Muscle of back (tissue), 11 donors: ENCODE measurements around the gene CASP7. TPM values are rescaled to one million over a fixed set of nuclear protein-coding genes. Genes with fewer than 3 reads are reported as not detected.

Experiments used
- DNase-seq, 3 donors: peaks; one replicate each; pipeline versions ENCODE4 v3.0.0 to v3.0.0-alpha.2; 2013
- polyA plus RNA-seq, 10 donors: library from polyadenylated mRNA; unstranded; fragments of 120-200 nt; gene quantifications; one replicate each; pipeline ENCODE4 v1.2.1, GENCODE V29; 2013; ENCODE audit not compliant: insufficient read length in 10 of 10

CASP7 gene
- polyA plus RNA-seq, 10 donors, result 12.5 to 23.2 (median 15.9) TPM

DNA sequence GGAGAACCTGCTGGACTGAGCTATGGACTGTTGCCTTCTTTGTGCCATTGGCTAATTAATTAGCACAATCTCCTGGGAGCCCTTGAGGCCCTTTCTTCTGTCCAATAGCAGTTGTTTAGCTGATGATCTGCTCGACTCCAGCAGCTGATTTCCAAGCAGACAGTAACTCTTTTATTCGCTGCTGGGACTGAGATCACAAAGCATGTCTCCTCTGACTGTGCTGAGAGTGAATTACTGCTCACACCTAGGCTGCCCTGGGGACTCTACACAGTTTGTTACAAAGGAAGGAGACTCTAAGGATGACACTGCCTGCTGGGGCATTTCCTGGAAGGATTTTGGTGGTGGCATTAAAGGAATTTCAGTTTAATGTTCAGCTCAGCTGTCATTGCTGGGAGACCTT is 31.4 kb downstream of the CASP7 start:
- DNase-seq, result no peak

DNA sequence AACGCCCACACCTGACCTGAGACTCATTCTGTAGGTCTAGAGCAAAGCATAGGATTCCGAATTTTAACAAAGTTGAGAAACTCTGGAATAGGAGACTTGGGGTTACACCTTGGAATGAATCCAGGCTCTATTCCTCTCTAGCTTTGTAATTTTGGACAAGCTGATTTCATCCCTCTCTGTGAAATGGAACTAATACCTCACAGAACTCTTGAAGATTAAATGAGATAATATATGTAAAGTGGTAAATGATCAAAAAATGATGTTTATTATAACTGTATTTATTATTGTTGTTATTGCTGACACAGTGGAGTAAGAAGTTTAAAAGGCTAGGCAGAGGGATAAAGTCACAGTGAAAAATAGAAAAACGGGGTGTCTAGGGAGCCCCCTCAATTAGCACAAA is 32.3 kb downstream of the CASP7 start:
- no peak for DNase-seq

DNA sequence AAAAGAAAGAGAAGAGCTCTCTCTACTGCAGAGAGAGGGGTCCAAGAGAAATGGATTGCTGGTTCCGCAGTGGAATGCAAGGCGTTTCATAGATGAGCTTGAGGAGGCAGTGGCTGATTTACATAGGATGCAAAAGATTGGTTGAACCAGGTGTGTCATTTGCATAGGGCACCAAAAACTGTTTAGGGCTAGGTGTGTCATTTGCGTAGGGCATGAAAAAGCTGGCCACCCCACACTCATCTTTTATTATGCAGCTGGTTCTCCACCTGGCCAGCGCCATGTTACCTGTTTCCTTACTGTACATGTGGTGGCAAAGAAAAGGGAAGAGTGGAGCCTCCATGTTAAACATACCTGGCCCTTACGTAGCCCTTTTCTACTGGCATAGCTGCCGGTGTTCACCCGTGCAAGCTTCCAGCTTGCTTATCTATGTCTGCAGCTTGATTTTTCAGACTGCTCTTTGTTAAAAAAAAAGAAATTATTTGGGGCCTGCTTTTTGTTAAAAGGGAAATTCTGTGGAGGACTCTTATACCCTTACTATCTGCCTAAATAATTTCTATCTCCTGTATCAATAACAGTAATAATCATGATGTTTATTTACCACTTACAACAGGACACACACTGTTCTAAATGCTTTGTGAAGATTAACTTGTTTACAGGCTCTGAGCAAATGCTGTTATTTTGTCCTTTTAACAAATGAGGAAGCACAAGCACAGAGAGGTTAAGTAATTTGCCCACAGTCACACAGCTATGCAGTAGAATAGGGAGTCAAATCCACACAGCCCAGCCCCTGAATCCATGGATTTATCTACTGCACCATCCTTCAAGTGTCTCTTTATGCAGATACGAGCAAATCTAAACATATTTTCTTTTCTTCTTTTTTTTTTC is 33.3 kb downstream of the CASP7 start:
- no peak for DNase-seq

DNA sequence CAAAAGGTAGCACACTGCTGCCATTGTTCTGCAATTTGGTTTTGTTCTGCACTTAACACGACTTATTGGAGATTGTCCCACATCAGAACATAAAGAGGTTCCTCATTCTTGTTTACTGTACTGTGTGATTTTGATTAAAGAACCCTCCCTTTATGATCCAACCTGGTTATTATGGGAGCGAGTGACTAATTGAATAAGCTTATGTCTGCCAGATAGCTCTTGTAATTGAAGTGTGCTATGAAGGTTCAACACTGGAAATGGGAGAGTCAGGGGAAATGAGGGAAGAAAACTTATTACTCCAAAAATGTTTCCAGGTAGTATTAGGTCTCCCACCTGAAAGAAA is 33.9 kb downstream of the CASP7 start:
- no peak for DNase-seq

DNA sequence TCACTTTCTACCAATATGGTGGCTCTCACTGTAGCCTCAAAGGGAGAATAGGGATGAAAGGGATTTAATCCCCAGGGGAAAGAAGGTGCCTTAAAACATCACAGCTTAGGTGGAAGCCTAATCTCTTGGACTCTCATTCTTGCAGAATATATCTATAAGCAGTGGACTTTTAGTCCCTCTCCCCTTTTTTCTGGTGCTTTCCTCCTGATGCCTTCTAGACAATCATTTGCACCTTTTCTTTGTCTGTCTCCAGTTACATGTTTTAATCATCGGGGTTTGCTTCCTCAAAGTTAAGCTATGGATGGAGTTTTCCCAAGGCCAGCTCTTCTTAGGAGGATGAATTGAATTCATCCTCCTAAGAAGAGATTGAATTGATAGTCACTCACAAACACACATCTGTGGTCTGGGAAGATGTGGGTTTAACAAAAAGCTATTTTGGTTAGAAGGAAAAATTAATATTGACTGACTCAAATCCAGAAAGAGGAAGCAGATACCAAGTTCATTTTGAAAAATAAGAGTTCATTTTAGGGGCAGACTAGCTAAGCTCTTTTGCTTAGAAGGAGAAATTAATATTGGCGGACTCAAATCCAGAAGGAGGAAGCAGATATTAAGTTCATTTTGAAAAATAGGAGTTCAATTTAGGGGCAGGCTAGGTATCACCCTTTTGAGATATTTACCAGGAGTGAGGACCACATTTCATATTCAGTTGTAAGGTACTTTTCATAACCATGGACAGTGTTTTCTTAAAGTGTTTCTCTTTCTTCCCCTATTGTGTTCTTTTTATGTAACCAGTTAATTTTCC is 36.6 kb downstream of the CASP7 start:
- DNase-seq, result no peak

DNA sequence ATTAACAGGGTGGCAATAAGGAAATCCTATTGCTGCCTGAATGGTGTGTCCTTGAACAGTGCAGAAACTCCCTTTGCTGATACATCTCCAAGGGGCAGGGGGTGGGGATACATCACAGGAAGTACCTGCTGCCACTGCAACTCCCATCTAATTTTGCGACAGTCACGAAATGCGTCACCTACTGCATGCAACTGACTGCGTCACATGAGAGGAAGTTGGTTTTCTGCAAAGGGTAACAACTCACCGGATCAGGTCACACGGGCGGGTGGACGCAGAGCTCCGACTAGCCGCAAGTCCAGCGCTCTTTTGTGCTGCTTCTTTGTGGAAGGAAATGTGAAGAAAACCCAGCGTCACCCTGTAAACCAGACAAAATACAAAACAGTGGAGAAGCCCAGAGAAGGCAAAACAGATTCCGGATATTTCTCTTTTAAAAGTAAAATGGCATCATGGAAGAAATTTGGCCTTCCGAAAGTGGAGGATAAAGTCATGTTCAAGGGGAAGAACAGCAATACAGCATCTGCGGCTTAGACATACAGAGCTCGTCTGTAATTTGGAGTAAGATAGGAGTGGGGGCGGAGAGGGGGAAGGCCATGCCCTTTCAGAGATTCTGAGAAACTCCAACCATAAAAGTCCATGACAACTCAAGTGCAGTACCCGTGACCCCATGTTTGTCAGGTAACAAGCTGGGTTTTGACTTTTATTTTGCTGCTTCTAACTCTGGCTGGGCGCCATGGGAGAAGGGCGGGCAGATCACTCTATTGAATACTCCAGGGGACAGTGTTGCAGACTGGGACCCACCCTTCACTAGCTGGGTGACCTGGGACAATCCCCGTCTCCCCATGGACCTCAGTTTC is 39.5 kb downstream of the CASP7 start:
- no peak for DNase-seq

DNA sequence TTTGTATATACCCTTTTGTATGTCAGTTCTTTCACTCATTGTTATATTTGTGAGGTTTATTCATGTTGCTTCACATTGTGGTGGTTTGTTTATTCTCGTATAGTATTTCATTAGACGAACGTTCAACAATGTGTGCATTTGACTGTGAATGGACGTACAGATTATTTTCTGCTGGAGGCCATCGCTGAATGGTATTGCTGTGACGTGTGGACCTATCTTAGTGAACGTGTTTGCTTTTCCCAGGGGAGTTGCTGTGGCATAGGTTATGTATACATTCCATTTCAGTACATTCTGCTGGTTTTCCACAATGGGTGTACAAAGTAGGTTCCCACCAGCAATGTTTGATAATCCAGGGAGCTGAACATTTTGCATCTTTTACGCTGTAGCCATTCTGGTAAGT is 40.7 kb downstream of the CASP7 start:
- no peak for DNase-seq

DNA sequence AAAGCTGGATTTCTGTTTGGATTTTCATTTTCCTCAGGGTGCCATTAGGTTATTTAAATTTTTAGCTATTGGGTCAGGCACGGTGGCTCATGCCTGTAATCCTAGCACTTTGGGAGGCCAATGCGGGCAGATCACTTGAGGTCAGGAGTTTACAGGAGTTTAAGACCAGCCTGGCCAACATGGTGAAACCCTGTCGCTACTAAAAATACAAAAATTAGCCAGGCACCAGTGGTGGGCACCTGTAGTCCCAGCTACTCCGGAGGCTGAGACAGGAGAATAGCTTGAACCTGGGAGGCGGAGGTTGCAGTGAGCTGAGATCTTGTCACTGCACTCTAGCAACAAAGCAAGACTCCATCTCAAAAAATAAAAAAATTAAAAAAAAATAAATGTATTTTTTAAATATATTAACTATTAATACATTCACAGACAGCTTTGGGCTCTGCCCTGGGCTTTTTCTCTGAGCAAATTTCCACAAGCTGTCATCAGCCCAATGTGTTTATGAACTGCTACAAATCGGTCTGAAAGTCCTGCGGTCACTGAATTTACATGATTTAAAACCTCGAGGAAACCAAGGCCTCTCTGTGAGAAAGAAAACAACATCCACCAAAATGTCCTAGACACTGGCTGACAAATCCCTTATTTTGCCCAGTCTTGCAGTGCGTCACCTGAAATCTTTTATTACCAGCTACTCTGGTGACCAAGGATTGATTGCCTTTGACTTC is 52.6 kb downstream of the CASP7 start:
- DNase-seq, result no peak

DNA sequence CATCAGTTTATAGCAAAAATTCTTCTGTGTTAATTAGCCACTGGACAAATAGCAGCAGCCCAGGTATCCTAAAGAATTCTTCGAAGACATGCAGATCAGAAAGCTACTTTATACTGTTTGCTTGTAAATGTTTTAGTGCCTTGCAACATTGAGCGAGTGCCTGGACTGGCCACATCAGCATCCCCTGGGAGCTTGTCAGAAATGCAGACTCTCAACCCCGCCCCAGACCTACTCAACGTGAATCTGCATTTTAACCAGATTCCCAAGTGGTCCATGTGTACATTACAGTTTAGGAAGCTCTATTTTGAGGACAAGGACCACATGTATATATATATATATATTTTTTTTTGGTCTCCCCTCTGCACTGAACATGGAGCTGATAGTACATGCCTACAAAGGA is 53.3 kb downstream of the CASP7 start:
- no peak for DNase-seq

DNA sequence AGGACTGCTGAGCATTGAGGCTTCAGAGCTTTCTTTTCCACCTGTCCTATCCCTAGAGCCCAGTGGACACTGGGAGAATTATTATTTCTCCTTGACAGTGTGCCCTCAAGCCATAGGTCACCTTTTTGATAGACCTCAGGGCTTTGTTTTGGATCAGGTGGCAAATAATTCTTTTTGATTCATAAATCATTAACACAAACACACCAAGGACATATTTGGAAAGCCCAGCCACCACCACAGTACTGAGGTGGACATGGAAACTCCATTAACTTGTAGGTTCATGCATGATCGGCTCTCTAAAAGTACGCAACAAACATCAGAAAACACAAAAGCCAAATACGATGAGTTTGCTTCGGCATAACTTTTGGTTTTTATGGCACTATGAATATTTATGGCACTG is 53.9 kb downstream of the CASP7 start:
- no peak for DNase-seq

DNA sequence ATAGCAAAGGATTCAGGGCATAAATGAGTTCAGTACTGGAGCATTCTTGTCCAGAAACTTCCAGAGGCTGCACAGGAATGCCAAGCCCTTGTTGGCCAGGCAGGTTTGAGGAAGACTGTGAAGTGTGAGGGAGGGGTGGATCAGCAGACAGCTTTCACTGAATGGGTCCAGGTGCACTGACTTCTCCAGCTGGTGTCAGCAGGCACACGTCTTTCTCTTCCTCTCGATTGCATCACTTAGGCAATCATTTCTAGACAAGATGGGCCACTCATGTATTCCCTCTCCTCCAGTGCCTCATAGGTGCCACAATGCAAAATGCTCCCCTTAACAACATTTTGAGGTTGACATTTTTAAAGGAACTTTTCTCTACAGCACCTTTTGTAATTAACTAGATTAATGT is 56.2 kb downstream of the CASP7 start:
- no peak for DNase-seq

DNA sequence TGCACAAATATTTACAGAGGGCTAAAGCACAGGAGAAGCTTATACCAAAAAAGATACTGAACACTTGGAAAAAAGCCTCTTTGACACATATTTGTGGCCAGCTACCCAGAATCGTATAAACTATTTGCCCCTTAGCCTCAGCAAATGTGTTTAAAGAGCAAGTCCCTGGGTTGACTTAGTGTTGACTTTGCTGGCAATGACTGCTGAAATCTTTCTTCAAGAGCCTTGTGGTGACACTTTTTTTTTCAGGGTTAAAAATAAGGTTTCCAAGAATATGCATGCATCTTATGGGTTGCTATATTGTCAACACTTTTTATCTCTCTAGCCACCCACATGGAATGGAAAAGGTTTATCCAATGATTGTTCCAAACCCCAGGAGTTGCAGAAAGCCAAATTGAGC is 56.9 kb downstream of the CASP7 start:
- peak in 1 of 3 donors; percentile 8 for DNase-seq

DNA sequence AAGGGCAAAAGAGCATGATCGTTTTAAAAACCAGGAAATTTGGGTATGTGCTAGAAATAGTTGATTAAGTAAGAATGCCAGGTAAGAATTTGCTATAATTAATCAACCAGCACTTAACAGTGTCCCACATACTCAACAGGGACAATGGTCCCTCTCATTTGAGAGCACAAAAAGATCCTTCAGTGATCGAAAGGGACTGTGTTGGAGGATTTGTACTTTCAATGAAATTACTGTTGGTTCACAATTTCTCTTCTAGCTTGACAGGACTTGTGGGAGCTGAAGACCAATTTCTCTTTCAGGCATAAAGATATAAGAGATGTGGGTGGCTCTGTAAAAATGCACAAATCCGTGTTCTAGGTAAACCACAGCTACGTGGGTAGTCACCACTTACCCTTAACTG is 59.3 kb downstream of the CASP7 start:
- DNase-seq, result no peak

DNA sequence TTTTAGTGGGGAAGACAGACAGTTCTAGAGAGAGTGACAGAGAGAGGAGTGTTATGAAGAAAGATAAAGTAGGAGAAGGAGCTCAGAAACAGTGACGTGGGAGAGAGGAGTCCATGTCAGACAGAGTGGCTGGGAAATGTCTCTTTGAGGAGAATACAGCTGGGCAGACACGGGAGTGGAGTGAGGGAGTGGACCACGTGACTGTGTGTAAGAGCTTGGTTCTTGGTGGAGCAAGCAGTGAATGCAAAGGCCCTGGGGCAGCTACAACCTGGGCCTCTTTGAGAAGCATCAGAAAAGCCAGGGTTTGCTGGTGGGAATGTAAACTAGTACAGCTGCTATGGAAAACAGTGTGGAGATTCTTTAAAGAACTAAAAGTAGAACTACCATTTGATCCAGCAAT is 59.9 kb downstream of the CASP7 start:
- no peak for DNase-seq

DNA sequence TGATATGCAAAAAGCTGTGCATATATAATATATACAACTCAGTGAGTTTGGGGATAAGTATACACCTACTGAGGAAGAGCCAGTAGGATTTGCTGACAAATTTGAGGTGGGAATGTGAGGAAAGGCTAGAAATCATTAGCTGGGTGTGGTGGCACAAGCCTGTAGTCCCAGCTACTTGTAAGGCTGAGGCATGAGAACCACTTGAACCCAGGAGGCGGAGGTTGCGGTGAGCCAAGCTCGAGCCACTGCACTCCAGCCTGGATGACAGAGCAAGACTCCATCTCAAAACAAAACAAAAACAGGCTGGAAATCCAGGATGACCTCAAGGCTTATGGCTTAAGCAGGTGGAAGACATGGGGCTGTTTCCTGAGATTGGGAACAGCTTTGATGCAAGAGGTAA is 61.1 kb downstream of the CASP7 start:
- no peak for DNase-seq

DNA sequence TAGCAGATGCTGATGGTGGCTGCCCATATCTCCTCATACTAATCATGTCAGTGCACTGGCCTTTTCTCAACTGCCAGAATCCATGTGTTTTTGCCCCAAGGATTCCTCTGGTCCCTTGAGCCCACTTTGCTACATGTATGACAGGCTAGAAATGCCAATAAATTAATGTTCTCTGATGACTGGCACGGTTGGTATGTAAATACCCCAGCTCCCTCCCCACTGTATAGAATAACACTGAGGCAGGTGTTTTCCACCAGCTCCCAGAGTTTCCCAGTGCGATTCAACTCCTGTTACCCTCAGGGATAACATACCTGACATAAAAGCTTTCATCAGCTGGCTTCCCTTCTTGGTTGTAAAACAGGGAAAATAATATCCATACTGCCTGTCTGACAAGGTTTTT is 62.8 kb downstream of the CASP7 start:
- no peak for DNase-seq

DNA sequence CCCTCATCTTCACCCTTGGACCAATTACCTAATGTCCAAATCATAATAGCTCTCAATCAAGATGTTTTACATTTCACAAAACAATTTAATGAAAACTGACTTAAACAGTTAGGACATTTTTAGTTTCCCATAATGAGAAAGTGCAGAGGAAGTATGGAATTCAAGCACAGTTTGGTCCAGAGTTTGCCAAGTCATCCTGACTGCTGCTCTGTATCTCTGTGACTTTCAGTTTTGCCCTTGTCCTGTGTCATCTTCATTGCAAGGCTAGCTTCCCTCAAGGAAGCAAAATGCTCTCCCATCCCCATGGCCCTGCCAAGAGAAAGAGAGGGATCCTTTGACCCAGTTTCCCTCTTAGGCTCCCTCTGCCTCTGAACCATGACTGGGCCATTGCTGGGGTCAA is 63.9 kb downstream of the CASP7 start:
- DNase-seq, result no peak

DNA sequence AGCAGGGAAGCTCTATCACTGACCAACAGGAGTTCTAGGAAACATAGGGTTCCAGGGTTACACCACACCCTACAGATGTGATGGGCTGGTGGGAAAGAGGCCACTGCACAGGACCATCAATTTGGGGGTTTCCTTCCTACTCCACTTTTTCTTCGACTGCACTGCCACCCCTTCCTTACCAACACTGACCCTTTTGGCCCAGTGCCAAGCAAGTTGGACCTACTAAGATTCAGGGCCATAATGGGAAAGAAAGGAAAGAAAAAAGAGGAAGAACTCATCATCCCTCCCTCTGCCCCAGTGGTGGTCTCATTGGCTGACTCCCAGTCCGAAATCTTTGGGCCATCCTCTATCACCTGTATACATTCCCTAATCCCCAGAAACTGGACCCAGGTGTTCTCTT is 65.7 kb downstream of the CASP7 start:
- no peak for DNase-seq

DNA sequence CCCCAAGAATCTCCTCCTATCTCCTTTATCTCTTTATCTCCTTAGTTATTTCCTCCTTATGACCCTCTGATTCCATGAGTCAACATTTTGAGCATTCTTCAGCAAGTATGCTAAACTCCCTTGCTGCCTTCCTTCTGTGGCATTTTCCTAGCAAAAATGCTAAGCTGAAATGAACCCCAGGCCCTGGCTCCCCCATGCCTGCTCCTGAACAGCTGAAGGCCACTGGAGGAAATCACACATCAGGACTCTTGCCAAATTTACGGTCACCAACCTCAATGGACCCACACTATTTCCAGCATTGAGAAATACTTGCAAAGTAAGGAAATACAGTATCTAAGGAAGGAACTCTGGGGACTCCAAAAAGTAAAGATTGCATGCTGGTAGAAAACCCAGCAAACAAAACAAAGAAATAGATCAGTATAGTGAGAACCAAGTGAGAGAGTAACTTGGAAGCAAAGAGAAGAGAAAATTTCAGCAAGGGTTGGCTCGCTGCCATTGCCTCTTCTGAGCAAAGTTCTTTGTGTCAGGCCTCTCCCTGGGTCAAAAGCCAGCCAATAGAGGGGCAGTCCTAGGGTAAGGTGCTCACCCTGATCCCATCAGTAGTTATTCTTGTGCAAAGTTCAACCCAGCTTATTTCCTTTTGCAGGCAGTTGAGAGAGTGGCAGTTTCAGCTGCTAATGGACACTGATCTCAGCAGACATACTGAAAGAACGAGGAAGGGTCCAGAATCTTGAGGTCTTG is 66.7 kb downstream of the CASP7 start:
- DNase-seq, result peak in 1 of 3 donors; percentile 9

DNA sequence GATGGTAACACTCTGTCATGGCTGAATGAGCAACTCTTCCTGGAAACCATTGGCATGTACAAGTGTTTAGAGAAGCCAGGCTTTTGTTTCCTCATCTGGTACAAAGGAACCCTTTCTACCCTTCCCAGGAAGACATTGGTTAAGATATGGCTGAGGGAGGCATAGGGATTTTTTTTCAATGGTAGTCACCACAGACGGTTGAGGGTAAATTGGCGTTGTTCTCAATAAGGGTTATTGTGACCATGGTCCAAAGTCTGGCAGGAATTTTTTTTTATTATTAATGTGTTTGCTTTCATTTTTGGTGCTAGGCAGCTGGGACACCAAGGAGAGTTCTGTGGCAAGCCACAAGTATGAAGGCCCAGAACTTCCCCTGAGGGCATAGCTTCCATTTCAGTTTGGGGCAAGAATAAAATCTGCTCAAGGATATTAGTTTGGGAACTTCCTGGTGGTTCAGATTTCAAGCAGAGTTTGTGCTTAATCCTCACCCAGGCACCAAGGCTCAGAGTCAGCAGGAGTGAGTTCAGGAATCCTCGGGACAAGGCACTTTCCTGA is 71.5 kb downstream of the CASP7 start, which contains the start of gene PLEKHS1:
TSS of gene PLEKHS1 (plus strand) at position 502 of the 552 bp plus-strand sequence. CDS start 3,596 bp downstream, outside the sequence.
- DNase-seq, result no peak
